ENCODE measurements around the gene BPIFB4.
"Not testable (repeated sequence)": the region's sequence is repeated elsewhere in the genome, so short reads cannot be mapped to it uniquely, and the experiment has no call there.

Gene BPIFB4

GRCh38 chr20:33091147-33091546, 11.7 kb downstream of the BPIFB4 start:
- DNase-seq: no peak

GRCh38 chr20:33091693-33092092, 12.2 kb downstream of the BPIFB4 start:
- no peak for DNase-seq

- no peak for DNase-seq
These were observed 12.9 kb downstream of the BPIFB4 start for GRCh38 chr20:33092361-33092760.

- DNase-seq: no peak
These were observed 13.6 kb downstream of the BPIFB4 start for GRCh38 chr20:33093074-33093473.

GRCh38 chr20:33093582-33093981, 14.1 kb downstream of the BPIFB4 start:
- DNase-seq: no peak

- no peak for DNase-seq
These were observed 15.8 kb downstream of the BPIFB4 start for GRCh38 chr20:33095249-33095648.

GRCh38 chr20:33095902-33096584, 16.6 kb downstream of the BPIFB4 start:
- DNase-seq: peak; percentile 16

- no peak for DNase-seq
These were observed 17.6 kb downstream of the BPIFB4 start for GRCh38 chr20:33097001-33097400.

GRCh38 chr20:33099843-33100538, 20.5 kb downstream of the BPIFB4 start:
- no peak for DNase-seq

- no peak for DNase-seq
These were observed 24.1 kb downstream of the BPIFB4 start for GRCh38 chr20:33103556-33103955.

GRCh38 chr20:33104336-33104735, 24.9 kb downstream of the BPIFB4 start:
- no peak for DNase-seq

GRCh38 chr20:33105316-33105924, 26.0 kb downstream of the BPIFB4 start:
- no peak for DNase-seq

- not testable (repeated sequence) for DNase-seq
These were observed 26.7 kb downstream of the BPIFB4 start for GRCh38 chr20:33106058-33106620.

- DNase-seq: no peak
These were observed 29.2 kb downstream of the BPIFB4 start for GRCh38 chr20:33108661-33109060.

GRCh38 chr20:33110147-33110825, 30.8 kb downstream of the BPIFB4 start:
- DNase-seq: no peak

- no peak for DNase-seq
These were observed 31.9 kb downstream of the BPIFB4 start for GRCh38 chr20:33111306-33111705.

- DNase-seq: no peak
These were observed 33.3 kb downstream of the BPIFB4 start for GRCh38 chr20:33112547-33113386.

GRCh38 chr20:33113387-33113908, 34.0 kb downstream of the BPIFB4 start:
- DNase-seq: no peak

- DNase-seq: not testable (repeated sequence)
These were observed 36.1 kb downstream of the BPIFB4 start for GRCh38 chr20:33115501-33115900.

GRCh38 chr20:33119725-33120720, 40.6 kb downstream of the BPIFB4 start:
- no peak for DNase-seq

GRCh38 chr20:33120934-33121333, 41.5 kb downstream of the BPIFB4 start:
- DNase-seq: no peak
